ENCODE measurements around the gene CCRL2.
"Not testable (repeated sequence)": the region's sequence is repeated elsewhere in the genome, so short reads cannot be mapped to it uniquely, and the experiment has no call there.

Gene CCRL2

GRCh38 chr3:46405301-46406019, 1.6 kb upstream of the CCRL2 start:
- no peak for DNase-seq

- no peak for DNase-seq
Measured at GRCh38 chr3:46406443-46406787, 644 bp upstream of the CCRL2 start.

DNA sequence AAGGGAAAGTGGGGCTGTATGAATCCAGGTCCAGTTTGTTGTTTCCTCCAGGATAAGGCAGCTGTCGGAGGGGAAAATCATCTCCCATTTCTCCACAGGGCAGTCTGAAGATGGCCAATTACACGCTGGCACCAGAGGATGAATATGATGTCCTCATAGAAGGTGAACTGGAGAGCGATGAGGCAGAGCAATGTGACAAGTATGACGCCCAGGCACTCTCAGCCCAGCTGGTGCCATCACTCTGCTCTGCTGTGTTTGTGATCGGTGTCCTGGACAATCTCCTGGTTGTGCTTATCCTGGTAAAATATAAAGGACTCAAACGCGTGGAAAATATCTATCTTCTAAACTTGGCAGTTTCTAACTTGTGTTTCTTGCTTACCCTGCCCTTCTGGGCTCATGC, 911 bp downstream of the CCRL2 start:
- no peak for DNase-seq

- DNase-seq: no peak
Measured at GRCh38 chr3:46408853-46409252, 1.8 kb downstream of the CCRL2 start.

GRCh38 chr3:46409739-46410489, 2.9 kb downstream of the CCRL2 start:
- no peak for DNase-seq

DNA sequence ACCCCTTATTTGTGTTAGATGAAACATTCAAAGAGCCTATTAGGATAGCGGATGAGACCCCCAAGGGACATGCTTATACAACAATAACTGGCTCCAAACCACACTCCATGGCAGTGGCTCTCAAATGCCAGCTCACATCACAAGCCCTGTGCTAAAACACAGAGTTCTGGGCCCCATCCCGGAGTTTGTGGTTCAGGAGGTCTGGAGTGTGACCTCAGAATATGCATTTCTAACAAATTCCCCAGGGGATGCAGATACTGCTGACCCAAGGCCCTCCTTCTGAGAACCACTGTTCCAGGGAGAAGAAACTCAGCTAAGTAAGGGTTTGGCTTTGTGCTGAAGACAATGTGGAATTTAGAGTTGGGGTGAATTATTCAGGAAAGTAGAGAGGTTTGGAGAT, 3.6 kb downstream of the CCRL2 start:
- no peak for DNase-seq

DNA sequence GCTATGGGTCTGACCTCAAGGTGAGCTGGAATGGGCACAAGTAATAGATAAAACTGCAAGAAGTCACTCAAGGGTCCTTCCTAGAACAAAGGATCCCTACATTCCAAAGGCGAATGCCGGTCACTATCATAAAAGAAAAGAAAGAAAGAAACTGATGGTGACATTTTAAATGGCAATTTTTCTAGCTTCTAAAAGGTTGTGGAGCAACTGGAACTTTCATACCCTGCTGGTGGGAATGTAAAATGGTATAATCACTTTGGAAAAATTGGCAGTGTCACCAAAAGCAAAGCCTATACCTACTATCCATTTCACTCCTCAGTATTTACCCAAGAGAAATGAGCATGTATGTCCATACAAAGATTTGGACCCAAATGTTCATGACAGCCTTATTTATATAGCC, 4.2 kb downstream of the CCRL2 start:
- no peak for DNase-seq

DNA sequence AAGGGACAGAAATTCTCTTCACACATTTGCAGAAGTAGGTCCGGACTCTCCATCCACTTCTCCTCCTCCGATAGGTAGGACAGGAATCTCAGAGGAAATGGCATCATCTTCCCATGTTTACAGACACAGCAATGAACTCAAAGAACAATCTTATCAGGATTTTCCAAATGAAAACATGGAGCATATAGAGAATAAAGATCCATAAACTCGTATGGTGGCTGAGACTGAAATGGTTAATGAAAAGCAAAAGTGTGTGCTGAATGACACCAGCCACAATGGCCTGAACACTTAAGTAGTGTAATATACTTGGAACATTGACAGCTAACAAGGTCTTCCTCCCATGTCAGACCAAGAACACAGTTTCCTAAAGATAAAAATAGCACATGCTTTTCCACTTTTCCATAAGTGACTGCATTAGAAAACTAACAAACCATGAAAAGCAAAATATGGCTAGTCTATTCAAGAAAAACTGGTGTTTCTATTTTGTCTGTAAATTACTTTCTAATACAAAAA, 5.8 kb downstream of the CCRL2 start:
- DNase-seq: no peak

DNA sequence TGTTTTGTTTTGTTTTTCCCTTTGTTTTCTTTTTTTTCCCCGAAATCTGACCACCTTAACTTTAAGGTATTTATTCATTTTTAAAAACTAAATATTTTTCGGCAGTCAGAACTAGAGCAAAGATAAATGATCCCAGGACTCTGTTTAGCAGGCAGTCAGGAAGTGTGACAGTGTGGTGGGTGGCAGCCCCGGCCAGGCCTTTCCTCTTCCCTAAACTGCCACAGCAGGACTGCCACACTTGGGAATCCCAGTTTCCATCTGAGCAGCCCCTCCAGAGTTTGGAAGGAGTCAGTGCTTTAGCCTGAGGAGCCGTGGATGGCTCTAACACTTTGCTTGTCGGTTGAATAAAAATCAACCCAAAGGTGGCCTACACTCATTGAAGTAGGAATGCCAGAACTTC, 6.9 kb downstream of the CCRL2 start:
- DNase-seq: no peak

- DNase-seq: no peak
Measured at GRCh38 chr3:46414739-46415138, 7.7 kb downstream of the CCRL2 start.

DNA sequence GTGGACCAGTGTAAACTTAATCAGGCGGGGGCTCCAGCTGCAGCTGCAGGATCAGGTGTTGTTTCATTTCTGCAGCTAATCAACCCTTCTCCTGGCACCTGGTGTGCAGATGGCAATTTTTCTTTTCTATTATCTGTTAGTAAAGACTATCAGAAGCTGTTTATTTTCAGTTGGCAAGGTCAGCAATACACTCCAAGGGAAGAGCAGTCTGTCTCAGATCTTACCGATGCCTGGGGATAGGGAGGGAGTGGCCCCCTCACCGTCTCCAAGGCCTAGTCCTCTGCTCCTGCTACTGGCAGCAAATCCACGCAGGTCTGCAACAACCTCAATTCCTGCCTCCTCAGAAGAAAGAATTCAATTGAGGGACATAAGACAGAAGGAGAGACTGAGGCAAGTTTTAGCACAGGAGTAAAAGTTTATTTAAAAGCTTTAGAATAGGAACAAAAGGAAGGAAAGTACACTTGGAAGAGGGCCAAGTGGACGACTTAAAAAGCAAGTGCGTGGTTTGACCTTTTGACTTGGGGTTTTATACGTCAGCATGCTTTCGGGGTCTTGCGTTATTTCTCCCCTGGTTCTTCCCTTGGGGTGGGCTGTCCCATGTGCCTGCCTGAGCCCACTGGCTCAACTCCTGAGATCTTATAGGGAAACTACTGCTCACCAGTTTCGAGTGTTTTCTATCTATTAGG, 9.2 kb downstream of the CCRL2 start:
- DNase-seq: no peak

DNA sequence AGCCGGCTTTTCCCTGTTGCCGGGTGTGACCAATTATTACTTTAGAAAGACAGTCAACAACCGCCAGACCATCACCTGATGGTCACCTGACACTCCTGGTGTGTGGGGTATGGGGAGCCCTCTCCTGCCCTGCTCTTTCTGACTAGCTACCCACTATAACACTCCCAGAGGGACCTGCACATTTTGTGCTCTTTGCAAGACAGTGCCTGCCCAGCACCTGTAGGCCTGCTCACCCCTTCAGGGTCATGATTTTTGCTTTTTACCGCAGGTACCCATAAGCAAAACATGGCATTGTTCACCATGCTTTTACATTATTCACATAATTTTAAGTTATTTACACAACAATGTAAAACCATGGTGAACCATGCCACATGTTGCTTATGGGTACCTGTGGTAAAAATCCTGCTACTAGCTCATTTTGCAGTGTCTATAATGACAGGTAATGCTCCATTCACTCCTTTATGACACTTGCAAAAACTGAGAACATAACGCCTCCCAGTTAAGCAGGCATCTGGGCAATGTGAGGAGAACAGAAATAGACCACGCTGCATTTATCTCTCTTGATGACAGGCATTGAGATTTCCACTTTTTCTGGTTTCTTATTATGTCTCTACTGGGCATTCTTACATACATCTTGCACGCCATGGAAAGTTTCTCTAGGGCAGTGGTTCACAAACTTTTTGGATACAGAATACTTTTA, 9.9 kb downstream of the CCRL2 start:
- no peak for DNase-seq

GRCh38 chr3:46417841-46418611, 11.0 kb downstream of the CCRL2 start:
- no peak for DNase-seq

DNA sequence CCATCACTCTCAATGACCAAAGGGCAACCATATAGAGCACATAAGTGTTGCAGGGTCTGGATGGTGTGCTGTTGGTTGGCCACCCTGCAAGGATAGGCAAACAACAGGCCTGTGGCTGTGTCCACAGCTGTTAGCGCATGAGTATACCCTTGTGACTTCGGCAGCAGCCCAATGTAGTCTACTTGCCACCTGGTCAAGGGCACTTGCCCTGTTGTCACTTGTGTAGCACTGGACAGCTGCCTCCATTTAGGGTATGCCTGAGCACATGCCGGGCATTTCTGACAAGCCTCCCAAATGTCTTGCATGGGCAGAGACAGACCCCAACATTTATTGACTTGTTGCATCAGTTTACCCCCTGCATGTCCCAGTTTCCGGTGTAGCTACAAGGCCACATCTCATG, 12.8 kb downstream of the CCRL2 start:
- DNase-seq: no peak

DNA sequence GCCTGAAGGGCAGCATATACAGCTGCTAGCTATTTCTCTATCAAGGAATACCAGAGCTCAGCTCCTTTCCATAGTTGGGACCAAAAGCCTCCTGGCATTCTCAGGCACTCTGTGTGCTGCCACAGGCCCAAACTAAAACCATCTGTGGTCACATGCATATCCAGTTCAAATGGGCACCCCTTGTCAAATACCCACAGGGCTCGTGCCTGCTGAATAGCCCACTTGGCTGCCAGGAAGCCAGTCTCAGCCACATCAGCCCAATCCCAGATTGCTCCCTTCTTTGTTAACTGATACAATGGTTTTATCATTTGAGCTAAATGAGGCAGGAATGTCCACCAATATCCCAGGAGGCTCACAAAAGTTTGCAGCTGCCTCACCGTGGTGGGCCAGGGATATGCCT, 13.9 kb downstream of the CCRL2 start:
- DNase-seq: no peak

GRCh38 chr3:46422617-46423016, 15.6 kb downstream of the CCRL2 start:
- DNase-seq: no peak

DNA sequence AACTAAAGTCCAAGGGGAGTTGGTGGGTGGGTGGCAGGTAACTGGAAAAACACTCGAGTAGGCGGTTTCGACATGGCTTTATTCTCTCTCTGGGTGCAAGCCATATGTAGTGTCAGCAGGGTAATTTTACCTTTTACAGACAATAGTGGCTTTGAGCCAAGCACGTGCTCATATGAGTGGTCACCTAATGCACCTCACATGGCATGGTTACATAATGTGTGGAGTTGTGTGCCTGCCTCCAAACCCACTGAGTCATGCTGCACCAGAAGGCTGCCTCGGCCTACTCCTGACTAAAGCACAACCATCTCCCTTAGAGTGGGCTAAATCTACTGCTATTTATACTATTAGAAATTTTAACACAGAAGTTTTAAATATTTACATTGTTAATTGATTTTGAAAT, 16.5 kb downstream of the CCRL2 start:
- no peak for DNase-seq

DNA sequence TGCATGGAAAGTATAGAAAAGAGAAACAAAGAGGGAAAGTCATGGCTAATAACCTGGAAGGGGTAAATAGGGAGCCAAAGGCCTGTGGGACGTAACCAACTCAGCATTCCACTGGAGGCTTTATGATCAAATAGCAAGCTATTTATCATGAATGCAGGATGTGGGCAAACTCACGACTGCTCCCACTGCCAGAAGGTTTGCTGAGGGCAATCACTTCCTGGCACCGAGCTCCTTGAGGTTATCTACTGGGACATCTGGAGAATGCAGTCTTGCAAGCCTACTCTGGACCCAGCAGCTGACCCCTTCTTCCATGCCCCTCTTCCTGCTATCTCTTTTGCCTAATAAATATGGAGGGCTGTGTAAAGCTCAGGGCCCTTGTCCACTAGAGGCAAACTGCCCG, 19.4 kb downstream of the CCRL2 start:
- not testable (repeated sequence) for DNase-seq

DNA sequence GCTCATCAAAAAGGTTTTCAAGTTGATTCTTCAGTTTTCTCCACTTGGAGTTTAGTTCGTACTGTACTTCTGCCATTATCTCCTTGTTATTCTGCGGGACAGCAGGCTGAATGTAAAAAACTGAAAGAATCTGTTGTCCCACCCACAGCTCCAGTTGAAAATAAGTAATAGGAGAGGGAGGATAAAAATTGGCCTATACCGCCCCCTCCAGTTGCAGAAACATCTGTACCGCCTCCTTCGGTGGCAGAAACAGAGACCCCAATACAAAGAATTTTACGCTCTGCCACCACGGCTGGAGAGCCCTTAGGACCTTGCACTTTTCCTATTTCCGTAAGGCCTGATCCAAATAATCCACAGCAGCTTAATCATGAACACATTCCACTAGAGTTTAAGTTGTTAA, 20.3 kb downstream of the CCRL2 start:
- not testable (repeated sequence) for DNase-seq

GRCh38 chr3:46427916-46428833, 21.1 kb downstream of the CCRL2 start:
- DNase-seq: no peak

DNA sequence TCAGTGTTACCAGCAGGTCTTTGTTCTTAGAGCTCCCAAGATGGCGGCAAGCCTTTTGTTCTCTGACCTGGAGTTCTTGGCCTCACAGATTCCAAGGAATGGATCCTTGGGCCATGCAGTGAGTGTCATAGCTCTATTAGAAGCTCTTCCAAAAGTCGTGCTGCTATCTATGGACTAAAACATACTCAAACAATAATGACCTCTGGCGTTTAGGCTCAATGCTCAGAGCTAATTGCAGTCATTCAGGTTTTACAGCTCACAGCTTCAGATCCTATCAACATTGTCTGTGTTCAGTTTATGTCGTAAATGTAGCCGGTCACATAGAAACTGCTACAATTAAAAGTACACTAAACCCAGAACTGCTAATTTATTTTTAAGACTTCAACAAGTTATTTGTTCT, 22.2 kb downstream of the CCRL2 start:
- DNase-seq: no peak

Data from activated naive CD4-positive, alpha-beta T cell treated with Interleukin-2 at 50 U/mL for 16 hours (primary cell).